ENCODE measurements around the gene GNB4. TPM values are rescaled to one million over a fixed set of nuclear protein-coding genes. Genes with fewer than 3 reads are reported as not detected.

GNB4 gene
- total RNA-seq, 1 experiment from 2014 or later, result 5.1 TPM

DNA sequence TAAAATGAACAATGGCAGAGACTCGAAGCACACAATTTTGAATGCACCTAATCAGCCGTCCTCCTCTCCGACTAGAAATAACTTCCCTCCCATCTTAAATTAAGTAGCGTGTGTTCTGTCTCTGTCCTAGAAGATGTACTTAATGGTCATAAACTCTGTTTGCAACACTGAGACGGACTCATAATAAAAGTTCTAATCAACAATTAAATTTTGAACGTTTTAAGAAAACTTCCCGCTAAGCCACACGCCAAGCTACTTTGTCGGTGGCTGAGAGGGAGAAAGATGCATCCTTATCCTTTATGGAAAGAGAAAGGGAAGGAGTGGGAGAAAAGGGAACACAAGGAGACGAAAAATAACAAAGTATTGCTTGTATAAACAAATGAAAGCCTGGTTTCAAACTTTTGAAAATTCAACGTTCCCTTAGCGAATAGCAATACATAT, 989 bp downstream of the GNB4 start:
- no peaks in the 10 kb centered on the region for H3K36me3 ChIP-seq (ENCODE audit: control insufficient read depth, insufficient read depth, low read length)
- H3K27me3 Mint-ChIP-seq (ENCODE audit: insufficient read depth, unreplicated experiment), result peaks cover 7% of the 10 kb centered on the region
- H3K27me3 ChIP-seq (replicated peaks; ENCODE audit: control insufficient read depth, insufficient read depth, low read length), result no peaks in the 10 kb centered on the region; the same call in 1 of the 2 replicates
- H3K36me3 Mint-ChIP-seq (ENCODE audit: insufficient read depth, unreplicated experiment), result no peaks in the 10 kb centered on the region
- no peaks in the 10 kb centered on the region for H3K9me3 ChIP-seq
- ChIA-PET CTCF (no interaction called here), POLR2A (no interaction called here)
- no peak for DNase-seq
- intact Hi-C loops (cut with micrococcal nuclease; ENCODE audit: unreplicated experiment), result loop anchor here (2.0 kb wide), 1 partner anchor 55 kb away; no protein-coding TSS in a partner anchor
- H3K4me1 ChIP-seq, result no peaks in the 10 kb centered on the region
- H3K4me3 ChIP-seq (ENCODE audit: low read depth, low read length), result no peak overlapping the region
- H3K4me1 Mint-ChIP-seq (ENCODE audit: low read depth, unreplicated experiment), result peaks cover 10% of the 10 kb centered on the region
- BruUV-seq (replicated peaks), result TSS peak; percentile 44
- no peak overlapping the region for H3K27ac Mint-ChIP-seq (ENCODE audit: unreplicated experiment)
- H3K4me3 Mint-ChIP-seq (ENCODE audit: unreplicated experiment), result peak overlapping the region; percentile 54
- TF ChIP-seq, protein P1, sequence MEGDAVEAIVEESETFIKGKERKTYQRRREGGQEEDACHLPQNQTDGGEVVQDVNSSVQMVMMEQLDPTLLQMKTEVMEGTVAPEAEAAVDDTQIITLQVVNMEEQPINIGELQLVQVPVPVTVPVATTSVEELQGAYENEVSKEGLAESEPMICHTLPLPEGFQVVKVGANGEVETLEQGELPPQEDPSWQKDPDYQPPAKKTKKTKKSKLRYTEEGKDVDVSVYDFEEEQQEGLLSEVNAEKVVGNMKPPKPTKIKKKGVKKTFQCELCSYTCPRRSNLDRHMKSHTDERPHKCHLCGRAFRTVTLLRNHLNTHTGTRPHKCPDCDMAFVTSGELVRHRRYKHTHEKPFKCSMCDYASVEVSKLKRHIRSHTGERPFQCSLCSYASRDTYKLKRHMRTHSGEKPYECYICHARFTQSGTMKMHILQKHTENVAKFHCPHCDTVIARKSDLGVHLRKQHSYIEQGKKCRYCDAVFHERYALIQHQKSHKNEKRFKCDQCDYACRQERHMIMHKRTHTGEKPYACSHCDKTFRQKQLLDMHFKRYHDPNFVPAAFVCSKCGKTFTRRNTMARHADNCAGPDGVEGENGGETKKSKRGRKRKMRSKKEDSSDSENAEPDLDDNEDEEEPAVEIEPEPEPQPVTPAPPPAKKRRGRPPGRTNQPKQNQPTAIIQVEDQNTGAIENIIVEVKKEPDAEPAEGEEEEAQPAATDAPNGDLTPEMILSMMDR (IDR thresholded peaks at IDR 0.05; ENCODE audit: insufficient read depth in 1 of 2, low read depth in 1 of 2, low read length in 1 of 2, severe bottlenecking in 1 of 2, unreplicated experiment in 1 of 2), result no peak
- no peaks in the 10 kb centered on the region for H3K9me3 Mint-ChIP-seq (ENCODE audit: unreplicated experiment)

DNA sequence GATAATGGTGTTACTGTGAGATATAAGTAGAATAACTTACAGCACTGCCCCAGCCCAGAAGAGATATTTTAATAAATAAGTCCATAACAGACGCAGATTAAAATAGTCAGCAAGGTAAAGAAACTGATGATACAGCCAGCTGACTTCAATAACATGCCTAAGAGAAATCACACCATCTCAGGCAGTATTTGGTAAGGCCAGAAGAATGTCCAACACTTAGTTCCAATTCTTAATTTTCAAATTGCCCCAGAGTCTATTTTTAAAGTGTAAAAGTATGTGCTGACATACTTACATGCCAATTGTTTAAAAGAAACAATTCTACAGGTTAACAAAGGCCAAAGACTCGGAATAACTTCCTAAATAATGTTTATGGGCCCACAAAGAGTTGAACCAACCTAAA, 1.6 kb downstream of the GNB4 start:
- H3K4me3 Mint-ChIP-seq (ENCODE audit: unreplicated experiment), result no peak overlapping the region
- H3K27me3 ChIP-seq (replicated peaks; ENCODE audit: control insufficient read depth, insufficient read depth, low read length), result no peaks in the 10 kb centered on the region; the same call in 1 of the 2 replicates
- H3K9me3 ChIP-seq, result no peaks in the 10 kb centered on the region
- TF ChIP-seq, protein P1 (IDR thresholded peaks at IDR 0.05; ENCODE audit: insufficient read depth in 1 of 2, low read depth in 1 of 2, low read length in 1 of 2, severe bottlenecking in 1 of 2, unreplicated experiment in 1 of 2), result no peak
- no peak for DNase-seq
- POLR2A ChIA-PET, result no interaction called here
- H3K36me3 ChIP-seq (ENCODE audit: control insufficient read depth, insufficient read depth, low read length), result no peaks in the 10 kb centered on the region
- peaks cover 7% of the 10 kb centered on the region for H3K27me3 Mint-ChIP-seq (ENCODE audit: insufficient read depth, unreplicated experiment)
- H3K4me1 Mint-ChIP-seq (ENCODE audit: low read depth, unreplicated experiment), result peaks cover 10% of the 10 kb centered on the region
- H3K4me3 ChIP-seq (ENCODE audit: low read depth, low read length), result no peak overlapping the region
- no peaks in the 10 kb centered on the region for H3K36me3 Mint-ChIP-seq (ENCODE audit: insufficient read depth, unreplicated experiment)
- intact Hi-C loops (cut with micrococcal nuclease; ENCODE audit: unreplicated experiment), result loop anchor here (2.0 kb wide), 1 partner anchor 55 kb away; no protein-coding TSS in a partner anchor
- no TSS peak for BruUV-seq (replicated peaks)
- H3K9me3 Mint-ChIP-seq (ENCODE audit: unreplicated experiment), result no peaks in the 10 kb centered on the region
- no peak overlapping the region for H3K27ac Mint-ChIP-seq (ENCODE audit: unreplicated experiment)
- H3K4me1 ChIP-seq, result no peaks in the 10 kb centered on the region
- CTCF ChIA-PET, result no interaction called here

DNA sequence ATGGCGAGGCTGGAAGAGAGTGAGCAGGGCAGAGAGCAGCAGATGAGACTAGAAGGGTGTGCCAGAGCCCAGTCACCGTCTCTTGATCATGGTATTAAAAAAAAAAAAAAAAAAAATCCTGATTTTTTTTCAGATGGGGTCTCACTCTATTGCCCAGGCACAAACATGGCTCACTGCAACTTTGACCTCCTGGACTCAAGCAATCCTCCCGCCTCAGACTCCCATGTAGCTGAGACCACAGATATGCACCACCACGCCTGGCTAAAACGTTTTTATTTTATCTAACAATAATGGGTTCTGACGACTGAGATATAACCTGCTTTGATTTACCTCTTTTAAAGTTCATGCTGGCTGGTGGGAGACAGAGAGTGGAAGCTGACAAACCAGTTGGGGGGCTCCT, 4.0 kb downstream of the GNB4 start:
- no peaks in the 10 kb centered on the region for H3K36me3 ChIP-seq (ENCODE audit: control insufficient read depth, insufficient read depth, low read length)
- Mint-ChIP-seq H3K4me3 (ENCODE audit: unreplicated experiment) (no peak overlapping the region), H3K27ac (ENCODE audit: unreplicated experiment) (no peak overlapping the region), H3K9me3 (ENCODE audit: unreplicated experiment) (no peaks in the 10 kb centered on the region), H3K4me1 (ENCODE audit: low read depth, unreplicated experiment) (peaks cover 8% of the 10 kb centered on the region), H3K27me3 (ENCODE audit: insufficient read depth, unreplicated experiment) (peaks cover 5% of the 10 kb centered on the region), H3K36me3 (ENCODE audit: insufficient read depth, unreplicated experiment) (no peaks in the 10 kb centered on the region)
- no peaks in the 10 kb centered on the region for H3K4me1 ChIP-seq
- no peak overlapping the region for H3K4me3 ChIP-seq (ENCODE audit: low read depth, low read length)
- intact Hi-C loops (cut with micrococcal nuclease; ENCODE audit: unreplicated experiment), result no loop called here
- no peaks in the 10 kb centered on the region for H3K9me3 ChIP-seq
- no TSS peak for BruUV-seq (replicated peaks)
- CTCF ChIA-PET, result interaction anchor here (0.6 to 1.4 kb wide), 3 partner anchors 111 to 115 kb away, joined by 3 to 9 read pairs (median 4); partner anchors contain the start of gene ACTL6A
- no peaks in the 10 kb centered on the region for H3K27me3 ChIP-seq (replicated peaks; ENCODE audit: control insufficient read depth, insufficient read depth, low read length)
- no peak for DNase-seq
- POLR2A ChIA-PET, result no interaction called here
- TF ChIP-seq, protein P1 (IDR thresholded peaks at IDR 0.05; ENCODE audit: insufficient read depth in 1 of 2, low read depth in 1 of 2, low read length in 1 of 2, severe bottlenecking in 1 of 2, unreplicated experiment in 1 of 2), result no peak

Data from Caco-2 (cell line).